ENCODE data around the gene PIAS2.

PIAS2 gene

DNA sequence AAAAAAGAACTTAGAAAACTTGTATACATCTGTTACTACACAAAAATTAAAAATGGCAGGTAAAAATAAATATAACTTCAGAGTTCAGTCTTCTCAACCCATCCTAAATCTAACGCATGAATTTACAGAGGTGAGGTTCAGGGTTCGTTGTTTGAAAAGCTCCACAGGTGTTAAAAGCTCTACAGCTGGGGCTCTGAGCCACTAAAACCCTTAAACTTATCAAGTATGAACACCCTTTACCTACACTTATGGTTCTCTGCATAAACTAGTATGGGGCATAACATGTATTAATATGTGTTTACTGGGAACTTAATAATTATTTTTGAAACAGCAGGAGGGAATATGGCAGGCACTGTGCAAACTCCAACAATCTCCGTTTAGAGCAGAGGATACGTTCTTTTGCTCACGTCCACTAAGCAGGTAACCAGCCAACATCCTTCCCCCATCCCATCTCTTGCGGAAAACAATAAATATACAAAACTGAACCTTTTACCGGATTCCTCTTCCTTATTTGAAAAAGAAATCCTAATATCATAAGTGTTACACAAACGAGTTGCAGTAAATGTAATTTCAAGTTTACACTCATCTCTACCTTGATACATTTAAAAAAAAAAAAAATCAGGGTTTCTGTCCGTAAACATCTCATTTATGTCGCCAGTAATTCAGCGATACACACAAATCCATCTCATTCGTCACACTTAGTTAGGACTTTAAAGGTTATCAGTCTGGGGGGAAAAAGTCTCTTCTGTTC, 1.3 kb downstream of the PIAS2 start:
- peak overlapping the region; percentile 85 for H3K4me3 ChIP-seq (ENCODE audit: low read depth, low read length)
- TF ChIP-seq CTCF (IDR thresholded peaks at IDR 0.05; ENCODE audit: low read depth, low read length) = no peak

GRCh38 chr18:46910856-46911255, 6.5 kb downstream of the PIAS2 start:
- no peak overlapping the region for H3K4me3 ChIP-seq (ENCODE audit: low read depth, low read length)
- TF ChIP-seq CTCF (IDR thresholded peaks at IDR 0.05; ENCODE audit: low read depth, low read length) = no peak

DNA sequence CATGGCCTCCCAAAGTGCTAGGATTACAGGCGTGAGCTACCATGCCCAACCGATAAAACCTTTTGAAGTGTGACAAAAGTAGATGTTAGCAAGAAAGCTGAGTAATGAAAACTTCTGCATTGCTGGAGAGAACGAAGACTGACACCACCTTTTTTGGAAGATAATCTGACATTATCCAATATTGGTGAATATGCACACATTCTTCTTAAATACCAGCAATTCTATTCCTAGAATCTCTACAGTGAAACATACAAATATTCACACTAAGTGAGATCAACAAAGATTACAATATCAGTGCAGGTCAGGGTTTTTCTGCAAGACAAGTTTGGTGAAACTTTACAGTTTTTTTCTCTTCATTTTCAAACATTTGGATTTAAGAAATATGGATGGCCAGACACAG, 7.8 kb downstream of the PIAS2 start:
- no peak overlapping the region for H3K4me3 ChIP-seq (ENCODE audit: low read depth, low read length)
- no peak for TF ChIP-seq CTCF (IDR thresholded peaks at IDR 0.05; ENCODE audit: low read depth, low read length)

DNA sequence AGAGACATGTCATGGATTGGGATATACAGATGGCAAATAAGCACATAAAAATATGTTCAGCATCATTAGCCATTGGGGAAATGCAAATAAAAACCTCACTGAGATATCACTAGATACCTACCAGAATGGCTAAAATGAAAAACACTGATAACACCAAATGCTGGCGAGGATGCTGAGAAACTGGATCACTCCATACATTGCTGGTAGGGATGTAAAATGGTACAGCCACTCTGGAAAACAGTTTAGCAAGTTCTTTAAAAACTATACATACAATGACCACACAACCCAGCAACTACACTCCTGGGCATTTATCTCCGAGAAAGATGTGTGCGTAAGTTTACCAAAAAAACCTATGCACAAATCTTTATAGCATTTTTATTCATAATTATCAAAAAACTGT, 13.9 kb downstream of the PIAS2 start:
- H3K4me3 ChIP-seq (ENCODE audit: low read depth, low read length) = no peak overlapping the region
- no peak for TF ChIP-seq CTCF (IDR thresholded peaks at IDR 0.05; ENCODE audit: low read depth, low read length)

- no peak for TF ChIP-seq CTCF (IDR thresholded peaks at IDR 0.05; ENCODE audit: low read depth, low read length)
- H3K4me3 ChIP-seq (ENCODE audit: low read depth, low read length) = no peak overlapping the region
Observed at GRCh38 chr18:46899274-46899948, 17.9 kb downstream of the PIAS2 start.

DNA sequence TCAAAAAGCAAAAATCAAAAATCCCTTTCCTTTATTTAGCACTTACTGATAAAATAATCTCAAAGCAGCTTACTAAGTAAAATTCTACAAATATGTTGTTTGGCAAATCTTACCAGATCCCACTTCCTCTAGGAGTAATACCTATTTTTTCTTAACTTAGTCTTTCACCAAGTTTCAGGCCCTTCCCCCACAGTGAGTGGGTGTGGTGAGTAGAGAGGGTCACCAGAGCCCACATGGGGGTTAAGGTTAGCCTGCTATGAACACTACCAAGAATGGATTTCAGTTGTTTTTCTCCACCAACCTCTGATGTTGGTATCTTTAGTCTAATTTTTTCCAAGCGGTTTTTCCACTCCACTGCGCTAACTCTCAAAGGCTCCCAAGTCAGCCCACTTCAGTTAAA, 23.2 kb downstream of the PIAS2 start:
- no peak for TF ChIP-seq CTCF (IDR thresholded peaks at IDR 0.05; ENCODE audit: low read depth, low read length)
- no peak overlapping the region for H3K4me3 ChIP-seq (ENCODE audit: low read depth, low read length)

DNA sequence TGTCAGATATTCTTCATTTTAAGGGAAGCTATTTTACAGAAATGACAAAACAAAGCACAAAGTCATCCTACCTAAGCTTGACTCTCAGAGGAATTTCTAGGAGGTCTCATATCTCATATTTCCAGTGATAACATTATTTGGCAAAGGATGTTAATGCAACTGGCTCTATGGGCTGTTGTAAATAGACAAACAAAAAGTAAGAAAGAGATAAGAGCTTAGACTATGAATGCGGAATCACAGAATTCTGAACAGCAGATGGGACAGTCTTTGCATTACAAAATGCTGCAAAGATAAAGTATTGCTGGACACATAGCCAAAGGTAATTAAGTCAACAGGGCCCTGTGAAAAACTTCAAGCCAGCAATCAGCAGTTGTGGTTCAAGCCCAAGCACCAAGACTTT, 23.9 kb downstream of the PIAS2 start:
- no peak for TF ChIP-seq CTCF (IDR thresholded peaks at IDR 0.05; ENCODE audit: low read depth, low read length)
- H3K4me3 ChIP-seq (ENCODE audit: low read depth, low read length) = no peak overlapping the region
